Activated naive CD4-positive, alpha-beta T cell treated with anti-CD3 and anti-CD28 coated beads, Interleukin-2, amount 50 U/mL, for 16 hours (primary cell): ENCODE data around the gene BAHCC1.

Experiments used
- DNase-seq: peaks from one replicate; pipeline ENCODE4 v3.0.0-alpha.2; 2020

Gene BAHCC1

GRCh38 chr17:81368161-81369022, 26.9 kb upstream of the BAHCC1 start:
- DNase-seq: no peak

DNA sequence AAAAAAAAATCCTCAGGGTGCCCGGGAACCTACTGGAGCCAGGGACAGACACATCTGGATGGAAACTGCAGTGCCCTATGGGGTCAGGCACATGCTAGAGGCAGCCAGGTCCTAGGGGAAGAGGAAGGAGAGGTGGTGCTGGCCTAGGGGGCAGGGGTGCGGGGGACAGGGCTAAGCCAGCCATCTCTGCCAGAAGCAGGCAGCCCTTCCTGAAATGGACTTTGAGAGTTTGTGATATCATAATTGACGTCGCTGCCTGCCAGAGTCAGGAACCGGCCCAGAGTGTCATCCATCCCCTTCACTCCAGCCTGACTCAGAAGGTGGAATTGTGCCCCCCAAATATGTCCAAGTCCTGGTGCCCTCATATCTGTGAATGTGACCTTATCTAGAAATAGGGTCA, 25.0 kb upstream of the BAHCC1 start:
- DNase-seq: no peak

DNA sequence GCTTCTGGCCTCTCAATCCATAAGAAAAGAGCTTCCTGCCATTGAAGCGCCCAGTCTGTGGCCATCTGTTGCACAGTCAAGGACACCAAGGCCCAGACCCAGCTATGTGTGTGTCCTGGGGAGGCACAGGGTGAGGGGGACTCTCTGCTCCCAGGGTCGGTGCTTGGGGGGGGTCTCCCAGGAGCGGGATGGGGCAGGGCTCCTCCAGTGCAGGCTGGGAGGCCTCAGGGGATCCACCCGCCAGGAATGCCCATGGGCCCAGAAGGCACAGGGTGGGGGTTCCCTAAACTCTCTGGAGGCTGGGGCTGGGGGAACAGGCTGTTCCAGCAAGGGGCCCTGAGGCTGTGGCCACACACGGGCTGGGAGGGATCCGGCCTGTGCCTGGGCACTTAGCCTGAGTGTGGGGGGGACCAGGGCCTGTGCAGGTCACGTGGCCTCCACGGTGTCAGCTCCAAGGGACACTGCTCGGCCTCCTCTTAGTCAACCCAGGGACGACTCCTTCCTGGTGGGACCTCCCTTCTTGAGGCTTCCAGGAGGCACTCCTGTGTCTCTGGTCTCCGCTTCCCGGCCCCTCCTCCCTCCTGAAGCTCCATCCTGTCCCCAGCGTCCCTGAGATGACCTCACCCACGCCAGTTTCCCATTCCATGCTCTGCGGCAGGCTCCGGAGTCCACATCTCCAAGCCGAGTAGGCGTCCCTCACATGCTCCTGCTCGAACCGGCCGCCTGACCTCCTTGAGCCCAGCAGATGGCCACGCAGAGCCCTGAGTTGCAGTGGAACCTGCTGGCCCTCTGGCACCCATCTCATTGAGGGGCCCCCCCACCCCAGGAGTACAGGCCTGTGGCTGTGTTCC, 23.1 kb upstream of the BAHCC1 start:
- no peak for DNase-seq

- DNase-seq: no peak
Observed at GRCh38 chr17:81373536-81374160, 21.6 kb upstream of the BAHCC1 start.

GRCh38 chr17:81374890-81375289, 20.4 kb upstream of the BAHCC1 start:
- DNase-seq: no peak

DNA sequence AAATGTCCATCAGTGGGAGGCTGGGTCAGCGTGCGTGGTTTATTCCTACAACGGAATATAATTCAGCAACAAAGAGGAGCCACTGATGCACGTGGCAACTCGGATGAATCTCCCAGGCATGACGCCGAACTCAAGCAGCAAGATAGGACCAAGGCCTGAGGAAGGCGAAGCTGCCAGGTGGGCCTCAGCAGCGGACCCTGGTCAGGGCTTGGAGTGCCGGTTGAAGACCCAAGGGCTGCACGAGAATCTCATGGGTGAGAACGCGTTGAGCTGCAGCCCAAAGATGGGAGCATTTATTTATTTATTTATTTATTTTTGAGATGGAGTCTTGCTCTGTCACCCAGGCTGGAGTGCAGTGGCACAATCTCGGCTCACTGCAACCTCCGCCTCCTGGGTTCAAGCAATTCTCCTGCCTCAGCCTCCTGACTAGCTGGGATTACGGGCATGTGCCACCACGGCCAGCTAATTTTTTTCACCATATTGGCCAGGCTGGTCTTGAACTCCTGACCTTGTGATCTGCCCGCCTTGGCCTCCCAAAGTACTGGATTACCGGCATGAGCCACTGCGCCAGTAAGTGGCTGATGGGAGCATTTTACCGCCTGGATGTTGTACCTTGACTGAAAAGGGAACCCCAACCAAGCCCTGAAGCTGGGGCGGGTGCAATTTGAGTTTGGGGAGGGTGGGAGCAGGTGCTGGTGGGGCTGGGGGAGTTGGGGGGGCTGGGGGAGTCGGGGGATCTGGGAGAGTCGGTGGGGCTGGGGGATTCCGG, 18.1 kb upstream of the BAHCC1 start:
- DNase-seq: no peak

GRCh38 chr17:81378941-81379511, 16.2 kb upstream of the BAHCC1 start:
- DNase-seq: no peak

DNA sequence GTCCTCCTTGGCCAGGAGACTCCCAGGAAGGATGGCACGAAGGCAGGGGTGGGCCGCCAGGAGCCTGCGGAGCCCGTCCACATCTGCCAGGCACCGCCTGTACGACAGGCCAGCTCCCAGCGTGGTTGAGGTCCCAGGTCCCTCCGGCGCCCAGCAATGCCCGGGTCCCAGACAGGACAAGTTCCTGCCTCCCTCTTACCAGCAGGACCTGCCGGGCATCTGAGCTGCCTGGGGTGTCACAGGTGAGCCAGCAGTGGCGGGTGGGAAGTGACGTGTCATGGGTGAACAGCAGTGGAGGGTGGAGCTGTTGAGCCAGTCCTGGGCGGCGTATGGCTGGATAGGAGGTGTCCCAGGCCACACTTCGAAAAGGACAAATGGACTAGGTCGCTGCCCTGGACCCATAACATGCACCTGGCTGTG, 15.7 kb upstream of the BAHCC1 start:
- DNase-seq: no peak

GRCh38 chr17:81380131-81380530, 15.1 kb upstream of the BAHCC1 start:
- no peak for DNase-seq

GRCh38 chr17:81380666-81381518, 14.4 kb upstream of the BAHCC1 start:
- DNase-seq: no peak

DNA sequence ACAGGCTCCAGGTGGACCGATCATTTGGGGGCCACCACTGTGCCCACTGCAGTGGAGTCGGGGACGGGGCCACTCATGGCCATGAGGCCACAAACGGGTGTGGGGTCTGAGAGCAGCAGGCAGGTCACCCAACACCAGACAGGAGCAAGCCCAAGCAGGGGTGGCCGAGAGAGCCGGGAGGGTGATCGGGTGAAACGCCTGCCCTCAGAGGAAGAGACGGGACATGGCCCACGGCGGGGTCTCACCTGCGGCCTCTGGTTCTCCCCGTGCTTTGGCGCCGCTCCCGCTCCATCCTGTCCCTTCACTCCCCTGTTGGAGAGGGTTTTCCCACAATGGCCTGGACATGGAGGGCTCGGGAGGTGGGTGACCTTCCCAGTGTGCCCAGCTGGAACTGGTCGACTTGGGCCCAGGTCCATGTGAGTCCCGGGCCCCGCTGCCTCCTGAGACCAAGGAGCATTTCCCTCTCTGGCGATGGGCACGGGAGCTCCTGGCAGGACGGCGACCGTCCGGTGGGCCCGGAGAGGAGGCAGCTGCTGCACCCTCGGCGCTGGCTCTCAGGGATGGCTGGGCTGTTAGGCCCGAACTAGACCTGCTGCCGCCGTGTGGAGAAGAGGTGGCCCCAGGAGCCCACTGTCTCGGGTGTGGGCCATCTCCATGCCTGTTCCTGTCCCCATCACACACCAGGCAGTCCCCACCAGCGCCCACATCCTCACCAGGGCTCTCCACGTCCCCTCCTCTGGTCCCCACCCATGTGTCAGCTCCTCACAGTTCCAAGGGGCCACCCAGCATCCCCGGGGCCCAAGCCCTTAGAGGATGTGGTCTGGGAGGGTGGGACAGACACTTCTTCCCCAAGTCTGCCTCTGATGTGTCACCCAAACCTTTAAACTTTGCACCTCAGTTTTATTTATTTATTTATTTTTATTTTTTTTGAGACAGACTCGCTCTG, 13.4 kb upstream of the BAHCC1 start:
- DNase-seq: no peak

- DNase-seq: no peak
Observed at GRCh38 chr17:81382851-81383250, 12.4 kb upstream of the BAHCC1 start.

GRCh38 chr17:81383504-81384421, 11.5 kb upstream of the BAHCC1 start:
- DNase-seq: no peak

- DNase-seq: no peak
Observed at GRCh38 chr17:81384929-81385319, 10.3 kb upstream of the BAHCC1 start.

DNA sequence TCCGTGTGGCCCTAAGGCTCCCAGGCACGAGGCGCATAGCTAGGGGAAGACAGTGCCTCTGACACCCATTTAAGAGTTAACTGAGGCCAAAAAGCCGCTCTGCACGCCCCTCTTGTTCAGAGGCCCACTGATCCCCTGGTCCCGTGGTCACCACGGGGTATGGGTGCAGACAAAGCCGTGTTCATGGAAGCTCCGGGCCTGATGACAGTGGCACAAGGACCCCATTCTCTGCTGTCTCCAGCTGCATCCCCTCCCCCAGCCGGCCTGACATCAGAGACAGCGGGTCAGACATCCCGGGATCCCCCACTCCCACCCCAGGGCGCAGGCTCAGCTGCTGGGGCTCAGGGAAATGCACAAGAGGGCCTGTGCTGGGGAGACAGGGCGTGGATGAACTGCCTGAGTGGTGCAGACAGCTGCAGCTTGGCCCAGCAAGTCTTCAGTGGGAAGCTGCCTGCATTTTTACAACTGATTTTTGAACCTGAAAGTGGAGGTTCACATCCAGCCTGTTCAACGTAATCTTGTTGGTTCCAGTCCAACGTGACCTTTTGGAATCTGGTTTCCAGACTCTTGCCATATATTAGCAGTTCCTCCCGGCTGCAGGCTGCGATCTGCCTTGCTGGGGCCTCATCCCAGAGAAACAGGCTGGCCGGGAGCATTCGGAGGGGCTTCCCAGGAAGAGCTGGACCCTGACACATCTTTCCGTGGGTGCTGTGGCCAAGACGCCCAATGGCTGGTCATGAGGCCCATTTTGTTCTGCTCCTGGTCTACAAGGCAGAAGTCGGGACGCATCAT, 9.7 kb upstream of the BAHCC1 start:
- no peak for DNase-seq

DNA sequence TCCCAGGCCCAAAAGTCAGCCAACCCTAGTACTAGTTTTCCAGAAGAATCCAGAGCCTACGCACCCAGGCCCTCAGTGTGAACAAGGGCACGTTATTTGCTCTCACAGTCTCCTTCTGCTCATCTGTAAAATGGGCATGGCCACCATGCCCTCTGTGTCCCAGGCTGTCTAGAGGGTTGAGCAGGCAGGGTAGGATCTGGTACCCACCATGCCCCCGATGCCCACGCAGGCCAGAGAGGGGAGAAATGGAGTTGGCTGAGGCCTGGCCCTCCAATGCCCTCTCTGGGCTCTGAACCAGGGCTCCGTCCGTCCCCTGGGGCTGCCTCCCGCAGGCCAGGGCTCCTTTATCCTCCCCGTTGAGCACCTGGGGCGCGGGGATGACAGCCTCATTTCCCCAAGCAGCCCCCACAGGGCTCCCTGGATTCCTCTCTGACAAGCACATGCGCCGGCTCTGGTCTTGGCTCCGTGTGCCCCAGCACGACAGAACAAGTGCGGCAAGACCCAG, 9.1 kb upstream of the BAHCC1 start:
- no peak for DNase-seq

GRCh38 chr17:81386646-81387099, 8.6 kb upstream of the BAHCC1 start:
- no peak for DNase-seq
